GM12864 (cell line): Measurements from ENCODE around the gene CRB2.

Experiments used
- DNase-seq: peaks from one replicate; pipeline ENCODE4 v3.0.0-alpha.2; 2011; ENCODE audit warnings: low read depth
- H3K4me3 ChIP-seq: 2 replicates; pipeline ENCODE4 v1.5.1; 2011; ENCODE audit warnings: mild to moderate bottlenecking, low read depth, low read length, control low read depth
- TF ChIP-seq, protein P1 (sequence below): IDR thresholded peaks from 2 replicates; pipeline ENCODE4 v1.5.1; 2011; ENCODE audit warnings: low read depth, mild to moderate bottlenecking, moderate library complexity, low read length, control low read depth, inconsistent platforms; ENCODE audit errors: missing control alignments

The CRB2 gene

GRCh38 chr9:123391233-123391632 lies 35.2 kb downstream of the CRB2 start:
- no peak overlapping the region for H3K4me3 ChIP-seq
- TF ChIP-seq, protein P1, sequence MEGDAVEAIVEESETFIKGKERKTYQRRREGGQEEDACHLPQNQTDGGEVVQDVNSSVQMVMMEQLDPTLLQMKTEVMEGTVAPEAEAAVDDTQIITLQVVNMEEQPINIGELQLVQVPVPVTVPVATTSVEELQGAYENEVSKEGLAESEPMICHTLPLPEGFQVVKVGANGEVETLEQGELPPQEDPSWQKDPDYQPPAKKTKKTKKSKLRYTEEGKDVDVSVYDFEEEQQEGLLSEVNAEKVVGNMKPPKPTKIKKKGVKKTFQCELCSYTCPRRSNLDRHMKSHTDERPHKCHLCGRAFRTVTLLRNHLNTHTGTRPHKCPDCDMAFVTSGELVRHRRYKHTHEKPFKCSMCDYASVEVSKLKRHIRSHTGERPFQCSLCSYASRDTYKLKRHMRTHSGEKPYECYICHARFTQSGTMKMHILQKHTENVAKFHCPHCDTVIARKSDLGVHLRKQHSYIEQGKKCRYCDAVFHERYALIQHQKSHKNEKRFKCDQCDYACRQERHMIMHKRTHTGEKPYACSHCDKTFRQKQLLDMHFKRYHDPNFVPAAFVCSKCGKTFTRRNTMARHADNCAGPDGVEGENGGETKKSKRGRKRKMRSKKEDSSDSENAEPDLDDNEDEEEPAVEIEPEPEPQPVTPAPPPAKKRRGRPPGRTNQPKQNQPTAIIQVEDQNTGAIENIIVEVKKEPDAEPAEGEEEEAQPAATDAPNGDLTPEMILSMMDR = no peak
- no peak for DNase-seq

- TF ChIP-seq, protein P1 = no peak
- H3K4me3 ChIP-seq = no peak overlapping the region
Observed at GRCh38 chr9:123391946-123392345, 35.9 kb downstream of the CRB2 start.

DNA sequence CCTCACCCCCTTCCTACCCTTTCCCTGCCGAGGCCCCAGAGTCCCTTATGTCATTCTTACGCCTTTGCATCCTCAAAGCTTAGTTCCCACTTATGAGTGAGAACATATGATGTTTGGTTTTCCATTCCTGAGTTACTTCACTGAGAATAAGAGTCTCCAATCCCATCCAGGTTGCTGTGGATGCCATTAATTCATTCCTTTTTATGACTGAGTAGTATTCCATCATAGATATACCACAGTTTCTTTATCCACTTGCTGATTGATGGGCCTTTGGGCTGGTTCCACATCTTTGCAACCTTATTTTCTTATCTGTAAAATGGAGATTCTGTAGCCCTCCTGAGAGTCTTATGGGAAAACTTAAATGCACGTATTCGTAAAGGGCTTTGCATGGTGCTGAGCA lies 36.8 kb downstream of the CRB2 start:
- DNase-seq = no peak
- H3K4me3 ChIP-seq = no peak overlapping the region
- TF ChIP-seq, protein P1 = no peak

More at GRCh38 chr9:123391946-123392345, 35.9 kb downstream of the CRB2 start:
- DNase-seq = no peak

GRCh38 chr9:123394291-123395235 lies 38.6 kb downstream of the CRB2 start:
- TF ChIP-seq, protein P1 = no peak
- DNase-seq = no peak
- no peak overlapping the region for H3K4me3 ChIP-seq

GRCh38 chr9:123395276-123395688 lies 39.3 kb downstream of the CRB2 start:
- TF ChIP-seq, protein P1 = no peak
- H3K4me3 ChIP-seq = no peak overlapping the region
- DNase-seq = no peak

- no peak overlapping the region for H3K4me3 ChIP-seq
- no peak for DNase-seq
- TF ChIP-seq, protein P1 = no peak
Observed at GRCh38 chr9:123395689-123396511, 39.9 kb downstream of the CRB2 start.
